MM.1S (cell line): ENCODE data around the gene PGA5.
"Not testable (repeated sequence)": the region's sequence is repeated elsewhere in the genome, so short reads cannot be mapped to it uniquely, and the experiment has no call there.

ENCODE experiments used
- DNase-seq: peaks from one replicate; pipeline ENCODE4 v3.0.0-alpha.2; 2015
- H2AFZ ChIP-seq: fragments of 300-600 bp; sonication (generic); 2 replicates; pipeline ENCODE4 v1.6.0; 2016; ENCODE audit warnings: antibody characterized with exemption, low read length
- H3F3A ChIP-seq: fragments of 300-600 bp; sonication (generic); 2 replicates; pipeline ENCODE4 v1.6.1; 2016; ENCODE audit warnings: mild to moderate bottlenecking, antibody characterized with exemption, low read length, moderate library complexity, mixed read lengths; ENCODE audit not compliant: insufficient read depth
- H3K27ac ChIP-seq: fragments of 300-600 bp; sonication (generic); 2 replicates; pipeline ENCODE4 v1.5.1; 2016; ENCODE audit warnings: mild to moderate bottlenecking, low read length
- H3K27me3 ChIP-seq: fragments of 300-600 bp; sonication (generic); replicated peaks from 2 replicates; pipeline ENCODE4 v1.6.0; 2016; ENCODE audit warnings: low read length; ENCODE audit not compliant: insufficient read depth
- H3K36me3 ChIP-seq: fragments of 300-600 bp; sonication (generic); replicated peaks from 2 replicates; pipeline ENCODE4 v1.6.1; 2016; ENCODE audit warnings: mild to moderate bottlenecking, low read length, mixed read lengths; ENCODE audit not compliant: insufficient read depth
- H3K4me1 ChIP-seq: fragments of 300-600 bp; sonication (generic); 2 replicates; pipeline ENCODE4 v1.6.1; 2016; ENCODE audit warnings: low read length, mixed read lengths
- H3K4me2 ChIP-seq: fragments of 300-600 bp; sonication (generic); 2 replicates; pipeline ENCODE4 v1.6.0; 2016; ENCODE audit warnings: low read depth, low read length
- H3K4me3 ChIP-seq: fragments of 300-600 bp; sonication (generic); 2 replicates; pipeline ENCODE4 v1.5.1; 2016; ENCODE audit warnings: low read length, mixed read lengths
- H3K79me2 ChIP-seq: fragments of 300-600 bp; sonication (generic); 2 replicates; pipeline ENCODE4 v1.6.1; 2016; ENCODE audit warnings: mixed run types, low read length, mixed read lengths
- H3K9ac ChIP-seq: fragments of 300-600 bp; sonication (generic); 2 replicates; pipeline ENCODE4 v1.6.1; 2016; ENCODE audit warnings: low read length, mixed read lengths
- H3K9me2 ChIP-seq: fragments of 300-600 bp; sonication (generic); replicated peaks from 2 replicates; pipeline ENCODE4 v1.6.1; 2016; ENCODE audit warnings: mild to moderate bottlenecking, low read length, mixed read lengths; ENCODE audit not compliant: insufficient read depth
- H3K9me3 ChIP-seq: fragments of 300-600 bp; sonication (generic); replicated peaks from 2 replicates; pipeline ENCODE4 v1.6.1; 2016; ENCODE audit warnings: mild to moderate bottlenecking, low read length, mixed read lengths; ENCODE audit not compliant: insufficient read depth
- H4K20me1 ChIP-seq: fragments of 300-600 bp; sonication (generic); 2 replicates; pipeline ENCODE4 v1.6.1; 2016; ENCODE audit warnings: mild to moderate bottlenecking, low read length, moderate library complexity, mixed read lengths; ENCODE audit not compliant: insufficient read depth

The PGA5 gene

GRCh38 chr11:61204502-61205059 lies 36.4 kb upstream of the PGA5 start:
- H3K4me2 ChIP-seq = not testable (repeated sequence)

GRCh38 chr11:61207636-61208310 lies 33.2 kb upstream of the PGA5 start:
- H3K9me3 ChIP-seq, H2AFZ ChIP-seq, DNase-seq, H3F3A ChIP-seq, H3K79me2 ChIP-seq, H3K27ac ChIP-seq, H3K9me2 ChIP-seq, H3K4me2 ChIP-seq, H3K4me1 ChIP-seq, H3K27me3 ChIP-seq, H3K4me3 ChIP-seq, H3K9ac ChIP-seq, H4K20me1 ChIP-seq, H3K36me3 ChIP-seq: not testable (repeated sequence)

More at GRCh38 chr11:61204502-61205059, 36.4 kb upstream of the PGA5 start:
- H3K9ac ChIP-seq, H3K27me3 ChIP-seq, H3F3A ChIP-seq, H3K4me1 ChIP-seq, H3K4me3 ChIP-seq, H3K9me3 ChIP-seq, DNase-seq, H3K79me2 ChIP-seq, H4K20me1 ChIP-seq, H3K9me2 ChIP-seq, H3K27ac ChIP-seq, H3K36me3 ChIP-seq, H2AFZ ChIP-seq: not testable (repeated sequence)

GRCh38 chr11:61210629-61211028 lies 30.3 kb upstream of the PGA5 start:
- H3K79me2 ChIP-seq, H3K9me3 ChIP-seq, H3K27ac ChIP-seq, H3F3A ChIP-seq, H3K36me3 ChIP-seq, H3K27me3 ChIP-seq, H3K9me2 ChIP-seq, H3K9ac ChIP-seq, H4K20me1 ChIP-seq, H2AFZ ChIP-seq, H3K4me3 ChIP-seq, H3K4me2 ChIP-seq, H3K4me1 ChIP-seq, DNase-seq: not testable (repeated sequence)

GRCh38 chr11:61211327-61211952 lies 29.5 kb upstream of the PGA5 start:
- not testable (repeated sequence) for H3K4me1 ChIP-seq, H2AFZ ChIP-seq, H3K27me3 ChIP-seq, H3K4me2 ChIP-seq, H3K27ac ChIP-seq, H3K9me2 ChIP-seq, H3K79me2 ChIP-seq, H3K9ac ChIP-seq, DNase-seq, H3K4me3 ChIP-seq, H3K36me3 ChIP-seq, H3F3A ChIP-seq, H4K20me1 ChIP-seq, H3K9me3 ChIP-seq

GRCh38 chr11:61212202-61212601 lies 28.8 kb upstream of the PGA5 start:
- H3K4me1 ChIP-seq, H3K27me3 ChIP-seq, H3K4me2 ChIP-seq, H4K20me1 ChIP-seq, H3K9ac ChIP-seq, H3K36me3 ChIP-seq, H3K9me3 ChIP-seq, H3K9me2 ChIP-seq, H3F3A ChIP-seq, DNase-seq, H2AFZ ChIP-seq, H3K27ac ChIP-seq, H3K79me2 ChIP-seq, H3K4me3 ChIP-seq: not testable (repeated sequence)

- H4K20me1 ChIP-seq, H3K4me2 ChIP-seq, H3K9me2 ChIP-seq, H3F3A ChIP-seq, H3K4me3 ChIP-seq, H3K36me3 ChIP-seq, H2AFZ ChIP-seq, H3K79me2 ChIP-seq, H3K9me3 ChIP-seq, H3K27ac ChIP-seq, H3K27me3 ChIP-seq, DNase-seq, H3K4me1 ChIP-seq, H3K9ac ChIP-seq: not testable (repeated sequence)
Measured at GRCh38 chr11:61213711-61214324, 27.2 kb upstream of the PGA5 start.

GRCh38 chr11:61218306-61218705 lies 22.7 kb upstream of the PGA5 start:
- H3K9me2 ChIP-seq, H3K4me2 ChIP-seq, H3K4me1 ChIP-seq, H3K27ac ChIP-seq, H3K27me3 ChIP-seq, DNase-seq, H3K36me3 ChIP-seq, H3K9ac ChIP-seq, H3K9me3 ChIP-seq, H3K79me2 ChIP-seq, H4K20me1 ChIP-seq, H2AFZ ChIP-seq, H3F3A ChIP-seq, H3K4me3 ChIP-seq: not testable (repeated sequence)

- H3F3A ChIP-seq = not testable (repeated sequence)
Measured at GRCh38 chr11:61219016-61219415, 22.0 kb upstream of the PGA5 start.

More at GRCh38 chr11:61219016-61219415, 22.0 kb upstream of the PGA5 start:
- not testable (repeated sequence) for H3K4me2 ChIP-seq, H3K9me2 ChIP-seq, H3K27me3 ChIP-seq, H3K9ac ChIP-seq, H3K4me1 ChIP-seq, H3K79me2 ChIP-seq, H2AFZ ChIP-seq, H3K36me3 ChIP-seq, H4K20me1 ChIP-seq, DNase-seq, H3K27ac ChIP-seq, H3K9me3 ChIP-seq, H3K4me3 ChIP-seq
